SIG-M5 (cell line): ENCODE results near the gene METTL17.

Experiments
- DNase-seq: peaks from one replicate; lab custom pipeline; 2025; lab: John Stamatoyannopoulos, UW

METTL17 gene

GRCh38 chr14:21043387-21043973 lies 53.7 kb downstream of the METTL17 start:
- DNase-seq, result no peak

DNA sequence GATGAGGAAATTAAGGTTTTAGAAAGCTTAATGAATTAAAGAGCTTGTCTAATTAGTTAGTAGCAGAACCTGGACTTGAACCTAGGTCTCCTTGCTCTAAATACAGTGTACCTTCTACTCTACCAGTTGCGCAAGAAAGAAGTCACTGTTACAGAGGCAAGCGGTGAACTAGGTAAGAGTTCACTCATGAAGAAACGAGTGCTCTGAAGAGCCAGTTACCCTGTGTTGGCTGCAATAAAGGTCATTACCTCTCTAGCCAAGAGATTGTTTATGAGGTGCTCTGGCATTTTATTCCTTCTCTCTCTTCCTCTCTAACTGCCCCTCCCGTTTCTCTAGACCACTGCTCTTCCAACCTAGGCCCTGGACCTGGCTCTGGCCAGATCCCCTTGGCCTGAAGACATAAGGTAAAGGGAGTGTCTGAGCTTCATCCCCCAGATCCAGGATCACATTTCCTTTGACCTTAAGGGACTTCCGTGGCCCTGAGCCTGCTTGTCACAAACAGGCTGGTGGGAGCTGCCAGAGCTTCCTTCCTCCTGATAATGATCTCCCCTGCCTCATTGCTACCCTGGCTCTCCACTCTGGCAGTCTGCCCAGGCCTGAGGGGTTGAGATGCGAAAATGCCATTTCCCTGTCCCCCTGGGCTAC lies 54.3 kb downstream of the METTL17 start:
- no peak for DNase-seq
